KMS-11 (cell line): ENCODE measurements around the gene PLEKHA1.

ENCODE experiments used
- H2AFZ ChIP-seq: fragments of 200-600 bp; sonication (generic); 2 replicates; pipeline ENCODE4 v1.6.1; 2016; ENCODE audit warnings: antibody characterized with exemption, mixed run types, low read depth
- H3K27ac ChIP-seq: fragments of 200-600 bp; sonication (generic); 2 replicates; pipeline ENCODE4 v1.6.1; 2016; ENCODE audit warnings: mild to moderate bottlenecking, mixed run types
- H3K27me3 ChIP-seq: fragments of 200-600 bp; sonication (generic); 2 replicates; pipeline ENCODE4 v1.6.1; 2017; ENCODE audit warnings: mild to moderate bottlenecking, low read depth, mixed run types, moderate library complexity; ENCODE audit not compliant: insufficient read depth
- H3K36me3 ChIP-seq: fragments of 200-600 bp; sonication (generic); 2 replicates; pipeline ENCODE4 v1.6.1; 2017; ENCODE audit warnings: mild to moderate bottlenecking, mixed run types; ENCODE audit not compliant: insufficient read depth
- H3K4me1 ChIP-seq: fragments of 200-600 bp; sonication (generic); 2 replicates; pipeline ENCODE4 v1.6.1; 2016; ENCODE audit warnings: mild to moderate bottlenecking, low read depth, mixed run types; ENCODE audit not compliant: poor library complexity, severe bottlenecking
- H3K4me2 ChIP-seq: fragments of 200-600 bp; sonication (generic); 2 replicates; pipeline ENCODE4 v1.7.0; 2016; ENCODE audit warnings: mild to moderate bottlenecking, mixed run types
- H3K4me3 ChIP-seq: fragments of 200-600 bp; sonication (generic); IDR thresholded peaks from 2 replicates; pipeline ENCODE4 v1.6.1; 2017; ENCODE audit warnings: low read depth, low read length, mixed read lengths; ENCODE audit not compliant: insufficient read depth
- H3K79me2 ChIP-seq: fragments of 200-600 bp; sonication (generic); 2 replicates; pipeline ENCODE4 v1.6.1; 2016; ENCODE audit warnings: low read depth, mixed run types; ENCODE audit not compliant: insufficient read depth
- H3K9ac ChIP-seq: fragments of 200-600 bp; sonication (generic); 2 replicates; pipeline ENCODE4 v1.6.1; 2016; ENCODE audit warnings: mild to moderate bottlenecking, mixed run types
- H4K20me1 ChIP-seq: fragments of 200-600 bp; sonication (generic); 2 replicates; pipeline ENCODE4 v1.6.1; 2016; ENCODE audit warnings: mild to moderate bottlenecking, mixed run types; ENCODE audit not compliant: insufficient read depth
- CTCF ChIP-seq: fragments of 200-600 bp; sonication (generic); conservative IDR thresholded peaks from 2 replicates; pipeline ENCODE4 v1.6.1; 2017; ENCODE audit warnings: low read depth, mild to moderate bottlenecking, antibody characterized with exemption, low read length, moderate library complexity, mixed read lengths

PLEKHA1 gene

GRCh38 chr10:122374237-122374858 is at the start of gene PLEKHA1:
Gene PLEKHA1 (plus strand): TSS chr10:122374708. CDS start chr10:122393201, 18,493 bp downstream.
- Histone ChIP-seq H3K27me3 (peaks cover 66% of the 10 kb centered on the region), H3K4me3 (no peak within 1 kb of the TSS), H3K27ac (peak within 1 kb of the TSS; percentile 26; the same call in 1 of the 2 replicates), H4K20me1 (no peaks in the 10 kb centered on the region), H3K4me1 (peaks cover 10% of the 10 kb centered on the region), H3K36me3 (no peaks in the 10 kb centered on the region), H3K4me2 (peak within 1 kb of the TSS; percentile 56), H3K79me2 (no peaks in the 10 kb centered on the region), H2AFZ (peak within 1 kb of the TSS; percentile 66), H3K9ac (peak within 1 kb of the TSS; percentile 62)
- no peak for TF ChIP-seq CTCF

- H3K9ac ChIP-seq = no peak overlapping the region
- no peaks in the 10 kb centered on the region for H4K20me1 ChIP-seq
- no peaks in the 10 kb centered on the region for H3K4me1 ChIP-seq
- no peaks in the 10 kb centered on the region for H3K36me3 ChIP-seq
- no peak overlapping the region for H2AFZ ChIP-seq
- no peaks in the 10 kb centered on the region for H3K79me2 ChIP-seq
- TF ChIP-seq CTCF = no peak
- no peak overlapping the region for H3K27ac ChIP-seq
- no peak overlapping the region for H3K4me3 ChIP-seq
- H3K27me3 ChIP-seq = no peaks in the 10 kb centered on the region
- no peak overlapping the region for H3K4me2 ChIP-seq
Observed at GRCh38 chr10:122325235-122325634, 49.3 kb upstream of the PLEKHA1 start.

- Histone ChIP-seq H3K4me1 (no peaks in the 10 kb centered on the region), H3K36me3 (no peaks in the 10 kb centered on the region), H3K9ac (no peak overlapping the region), H3K4me3 (no peak overlapping the region), H3K79me2 (no peaks in the 10 kb centered on the region), H2AFZ (no peak overlapping the region), H3K27me3 (no peaks in the 10 kb centered on the region), H3K4me2 (no peak overlapping the region), H4K20me1 (no peaks in the 10 kb centered on the region), H3K27ac (no peak overlapping the region)
- no peak for TF ChIP-seq CTCF
Observed at GRCh38 chr10:122326385-122326784, 48.1 kb upstream of the PLEKHA1 start.

GRCh38 chr10:122326806-122327205 is 47.7 kb upstream of the PLEKHA1 start:
- H3K9ac ChIP-seq = no peak overlapping the region
- no peaks in the 10 kb centered on the region for H3K36me3 ChIP-seq
- H3K27me3 ChIP-seq = no peaks in the 10 kb centered on the region
- H3K4me3 ChIP-seq = no peak overlapping the region
- no peak overlapping the region for H3K4me2 ChIP-seq
- no peaks in the 10 kb centered on the region for H4K20me1 ChIP-seq
- TF ChIP-seq CTCF = no peak
- H3K4me1 ChIP-seq = no peaks in the 10 kb centered on the region
- H3K27ac ChIP-seq = no peak overlapping the region
- no peaks in the 10 kb centered on the region for H3K79me2 ChIP-seq
- H2AFZ ChIP-seq = no peak overlapping the region
